H9 (cell line): Measurements from ENCODE around the gene EPGN. TPM values are rescaled to one million over a fixed set of nuclear protein-coding genes. Genes with fewer than 3 reads are reported as not detected.

Source experiments
- DNase-seq: peaks from one replicate; pipeline ENCODE4 v3.0.0-alpha.2; 2017
- H2AFZ ChIP-seq: one replicate; pipeline ENCODE4 v1.6.1; 2013; ENCODE audit warnings: mild to moderate bottlenecking, low read length, control low read depth, moderate library complexity
- H2AK5ac ChIP-seq: 2 replicates; pipeline ENCODE4 v1.6.1; 2013; ENCODE audit warnings: low read length, control low read depth, mixed read lengths; ENCODE audit not compliant: insufficient read length
- H2BK120ac ChIP-seq: one replicate; pipeline ENCODE4 v1.6.1; 2013; ENCODE audit warnings: low read depth, mild to moderate bottlenecking, low read length, control low read depth, inconsistent platforms; ENCODE audit not compliant: poor library complexity, severe bottlenecking
- H2BK12ac ChIP-seq: 2 replicates; pipeline ENCODE4 v1.6.1; 2013; ENCODE audit warnings: low read length, control low read depth, mixed read lengths, low read depth; ENCODE audit not compliant: insufficient read length
- H2BK15ac ChIP-seq: 2 replicates; pipeline ENCODE4 v1.6.1; 2013; ENCODE audit warnings: low read depth, low read length, control low read depth
- H2BK20ac ChIP-seq: one replicate; pipeline ENCODE4 v1.6.1; 2013; ENCODE audit warnings: low read depth, mild to moderate bottlenecking, low read length, control low read depth, inconsistent platforms; ENCODE audit not compliant: poor library complexity, severe bottlenecking
- H2BK5ac ChIP-seq: 2 replicates; pipeline ENCODE4 v1.6.1; 2013; ENCODE audit warnings: low read length, control low read depth, mixed read lengths; ENCODE audit not compliant: insufficient read length
- H3K14ac ChIP-seq: 2 replicates; pipeline ENCODE4 v1.6.1; 2013; ENCODE audit warnings: low read length, control low read depth; ENCODE audit not compliant: insufficient read depth
- H3K18ac ChIP-seq: 2 replicates; pipeline ENCODE4 v1.6.1; 2013; ENCODE audit warnings: low read depth, mild to moderate bottlenecking, mixed read lengths, low read length, control low read depth; ENCODE audit not compliant: insufficient read length
- H3K23ac ChIP-seq: 2 replicates; pipeline ENCODE4 v1.6.1; 2013; ENCODE audit warnings: low read length, control low read depth, mixed read lengths, low read depth; ENCODE audit not compliant: insufficient read length
- H3K23me2 ChIP-seq: 2 replicates; pipeline ENCODE4 v1.6.1; 2013; ENCODE audit warnings: low read depth, mild to moderate bottlenecking, mixed read lengths, low read length, control low read depth; ENCODE audit not compliant: insufficient read length, poor library complexity, severe bottlenecking
- H3K27ac ChIP-seq: 2 replicates; pipeline ENCODE4 v1.5.1; 2013; ENCODE audit warnings: low read length, control low read depth, mixed read lengths, low read depth; ENCODE audit not compliant: insufficient read length
- H3K27me3 ChIP-seq: 2 replicates; pipeline ENCODE4 v1.6.1; 2013; ENCODE audit warnings: low read length, control low read depth, inconsistent platforms; ENCODE audit not compliant: insufficient read depth
- H3K4ac ChIP-seq: 2 replicates; pipeline ENCODE4 v1.6.1; 2013; ENCODE audit warnings: low read depth, mild to moderate bottlenecking, control low read depth, inconsistent platforms, low read length, moderate library complexity
- H3K4me1 ChIP-seq: 2 replicates; pipeline ENCODE4 v1.6.1; 2013; ENCODE audit warnings: low read length, control low read depth, inconsistent platforms; ENCODE audit not compliant: insufficient read depth
- H3K4me2 ChIP-seq: 2 replicates; pipeline ENCODE4 v1.6.1; 2013; ENCODE audit warnings: low read length, control low read depth, mixed read lengths; ENCODE audit not compliant: insufficient read length, insufficient read depth
- H3K56ac ChIP-seq: 2 replicates; pipeline ENCODE4 v1.6.1; 2013; ENCODE audit warnings: low read depth, mild to moderate bottlenecking, mixed read lengths, low read length, control low read depth; ENCODE audit not compliant: insufficient read length
- H3K79me1 ChIP-seq: 2 replicates; pipeline ENCODE4 v1.6.1; 2013; ENCODE audit warnings: low read depth, mild to moderate bottlenecking, moderate library complexity, low read length, control low read depth, inconsistent platforms; ENCODE audit not compliant: insufficient read depth, poor library complexity, severe bottlenecking
- H3K79me2 ChIP-seq: 2 replicates; pipeline ENCODE4 v1.6.1; 2013; ENCODE audit warnings: low read length, control low read depth, inconsistent platforms; ENCODE audit not compliant: insufficient read depth
- H3K9ac ChIP-seq: 2 replicates; pipeline ENCODE4 v1.6.1; 2013; ENCODE audit warnings: low read length, control low read depth, mixed read lengths; ENCODE audit not compliant: insufficient read length; ENCODE audit errors: extremely low read depth
- H3K9me3 ChIP-seq: one replicate; pipeline ENCODE4 v1.6.1; 2013; ENCODE audit warnings: low read depth, low read length, inconsistent platforms; ENCODE audit not compliant: control insufficient read depth
- H3T11ph ChIP-seq: one replicate; pipeline ENCODE4 v1.6.1; 2013; ENCODE audit warnings: mild to moderate bottlenecking, low read length, control low read depth, inconsistent platforms
- H4K20me1 ChIP-seq: one replicate; pipeline ENCODE4 v1.6.1; 2013; ENCODE audit not compliant: control insufficient read depth, insufficient read length, insufficient read depth
- H4K5ac ChIP-seq: 2 replicates; pipeline ENCODE4 v1.6.1; 2013; ENCODE audit warnings: low read depth, mild to moderate bottlenecking, mixed read lengths, low read length, control low read depth; ENCODE audit not compliant: insufficient read length
- H4K8ac ChIP-seq: replicated peaks from 2 replicates; pipeline ENCODE4 v1.6.1; 2013; ENCODE audit warnings: low read length, control low read depth, mixed read lengths, low read depth; ENCODE audit not compliant: insufficient read length
- H4K91ac ChIP-seq: 2 replicates; pipeline ENCODE4 v1.6.1; 2013; ENCODE audit warnings: low read depth, mild to moderate bottlenecking, moderate library complexity, mixed read lengths, low read length, control low read depth; ENCODE audit not compliant: insufficient read length
- H3K27ac Mint-ChIP-seq, 3 experiments: 2 replicates in 2 of 3; 3 replicates in 1 of 3; pipeline ENCODE4 v1.8.0; 2020 to 2021; ENCODE audit warnings: mixed read lengths in 3 of 3, mild to moderate bottlenecking in 1 of 3, moderate library complexity in 1 of 3
- H3K27me3 Mint-ChIP-seq: 2 replicates; pipeline ENCODE4 v1.8.0; 2021; ENCODE audit warnings: low read depth, mild to moderate bottlenecking, moderate library complexity, mixed read lengths
- H3K36me3 Mint-ChIP-seq, 3 experiments: 2 replicates in 2 of 3; 3 replicates in 1 of 3; pipeline ENCODE4 v1.8.0; 2020 to 2021; ENCODE audit warnings: low read depth in 3 of 3, mixed read lengths in 3 of 3; ENCODE audit not compliant: insufficient read depth in 1 of 3
- H3K4me1 Mint-ChIP-seq, 2 experiments: 2 replicates each; pipeline ENCODE4 v1.8.0; 2020; ENCODE audit warnings: mixed read lengths in 2 of 2
- H3K4me3 Mint-ChIP-seq, 2 experiments: 2 replicates in 1 of 2; 3 replicates in 1 of 2; pipeline ENCODE4 v1.8.0; 2020 to 2021; ENCODE audit warnings: mild to moderate bottlenecking in 2 of 2, mixed read lengths in 2 of 2, moderate library complexity in 1 of 2
- H3K9me3 Mint-ChIP-seq, 2 experiments: 2 replicates in 1 of 2; 3 replicates in 1 of 2; pipeline ENCODE4 v1.8.0; 2020; ENCODE audit warnings: mild to moderate bottlenecking in 2 of 2, mixed read lengths in 2 of 2, moderate library complexity in 1 of 2
- CTCF ChIP-seq: fragments of 200-600 bp; sonication (generic); conservative IDR thresholded peaks from 3 replicates; pipeline ENCODE4 v1.8.0; 2021; ENCODE audit warnings: antibody characterized with exemption, mild to moderate bottlenecking
- WGBS: extraction: QIAGEN DNeasy Blood & Tissue Kit; methylation state at CpG from one replicate; pipeline ENCODE4 v1.1.7; 2013; ENCODE audit warnings: missing lambda C conversion rate, low lambda C conversion rate, mixed read lengths; ENCODE audit not compliant: insufficient read length; ENCODE audit errors: extremely low coverage; 5-methylcytosine and 5-hydroxymethylcytosine counted together
- total RNA-seq: library from RNA; stranded (reverse); gene quantifications from 2 replicates; pipeline ENCODE4 v1.2.1, GENCODE V29; 2021

The EPGN gene
- total RNA-seq, 1 experiment from 2014 or later: not detected

DNA sequence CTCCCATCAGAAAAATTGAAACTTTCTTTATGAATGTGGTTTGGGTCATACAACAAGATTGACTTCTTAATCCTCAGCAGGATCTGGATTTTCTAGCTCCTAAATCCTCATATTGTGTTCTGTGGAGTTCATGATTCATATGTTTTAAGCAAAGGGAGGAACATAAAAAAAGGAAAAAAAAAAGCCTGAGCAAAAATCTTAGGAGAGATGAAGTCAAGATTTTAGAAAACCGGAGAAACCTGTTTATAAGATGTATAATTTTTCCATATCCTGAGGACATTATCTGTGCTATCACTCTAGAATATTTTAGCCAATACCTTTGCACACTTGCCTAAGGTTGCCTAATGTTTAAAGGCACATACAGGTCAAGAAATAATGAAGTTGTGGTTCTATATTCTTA is 49.7 kb downstream of the EPGN start:
- Histone ChIP-seq H3K4ac (no peak overlapping the region), H3K27ac (no peak overlapping the region), H3K23me2 (no peaks in the 10 kb centered on the region), H4K5ac (no peak overlapping the region), H2AK5ac (no peak overlapping the region), H3K23ac (no peak overlapping the region), H3K9me3 (no peaks in the 10 kb centered on the region), H3K27me3 (no peaks in the 10 kb centered on the region), H3K4me2 (no peak overlapping the region), H2BK20ac (no peak overlapping the region), H2BK120ac (no peak overlapping the region), H2BK12ac (no peak overlapping the region), H2AFZ (no peak overlapping the region), H4K91ac (no peak overlapping the region), H2BK5ac (no peak overlapping the region), H3K9ac (no peak overlapping the region), H3K18ac (no peak overlapping the region), H3K4me1 (no peaks in the 10 kb centered on the region), H3K79me2 (no peaks in the 10 kb centered on the region), H2BK15ac (no peak overlapping the region), H4K20me1 (no peaks in the 10 kb centered on the region), H4K8ac (no peak overlapping the region), H3K56ac (no peak overlapping the region), H3T11ph (no peak overlapping the region), H3K14ac (no peak overlapping the region), H3K79me1 (no peaks in the 10 kb centered on the region)
- DNase-seq: no peak
- no peaks in the 10 kb centered on the region for H3K36me3 Mint-ChIP-seq
- TF ChIP-seq CTCF: no peak
- no peaks in the 10 kb centered on the region for H3K4me1 Mint-ChIP-seq
- H3K27me3 Mint-ChIP-seq: no peaks in the 10 kb centered on the region
- no peak overlapping the region for H3K4me3 Mint-ChIP-seq
- WGBS: no CpG with 5 or more reads among the region's 1 CpG
- H3K9me3 Mint-ChIP-seq: no peaks in the 10 kb centered on the region
- no peak overlapping the region for H3K27ac Mint-ChIP-seq
